H9 (cell line): ENCODE data around the gene UST. TPM values are rescaled to one million over a fixed set of nuclear protein-coding genes. Genes with fewer than 3 reads are reported as not detected.

Experiments used
- DNase-seq: peaks from one replicate; pipeline ENCODE4 v3.0.0-alpha.2; 2017
- H2AFZ ChIP-seq: one replicate; pipeline ENCODE4 v1.6.1; 2013; ENCODE audit warnings: mild to moderate bottlenecking, low read length, control low read depth, moderate library complexity
- H2AK5ac ChIP-seq: 2 replicates; pipeline ENCODE4 v1.6.1; 2013; ENCODE audit warnings: low read length, control low read depth, mixed read lengths; ENCODE audit not compliant: insufficient read length
- H2BK120ac ChIP-seq: one replicate; pipeline ENCODE4 v1.6.1; 2013; ENCODE audit warnings: low read depth, mild to moderate bottlenecking, low read length, control low read depth, inconsistent platforms; ENCODE audit not compliant: poor library complexity, severe bottlenecking
- H2BK12ac ChIP-seq: 2 replicates; pipeline ENCODE4 v1.6.1; 2013; ENCODE audit warnings: low read length, control low read depth, mixed read lengths, low read depth; ENCODE audit not compliant: insufficient read length
- H2BK15ac ChIP-seq: 2 replicates; pipeline ENCODE4 v1.6.1; 2013; ENCODE audit warnings: low read depth, low read length, control low read depth
- H2BK20ac ChIP-seq: one replicate; pipeline ENCODE4 v1.6.1; 2013; ENCODE audit warnings: low read depth, mild to moderate bottlenecking, low read length, control low read depth, inconsistent platforms; ENCODE audit not compliant: poor library complexity, severe bottlenecking
- H2BK5ac ChIP-seq: 2 replicates; pipeline ENCODE4 v1.6.1; 2013; ENCODE audit warnings: low read length, control low read depth, mixed read lengths; ENCODE audit not compliant: insufficient read length
- H3K14ac ChIP-seq: 2 replicates; pipeline ENCODE4 v1.6.1; 2013; ENCODE audit warnings: low read length, control low read depth; ENCODE audit not compliant: insufficient read depth
- H3K18ac ChIP-seq: 2 replicates; pipeline ENCODE4 v1.6.1; 2013; ENCODE audit warnings: low read depth, mild to moderate bottlenecking, mixed read lengths, low read length, control low read depth; ENCODE audit not compliant: insufficient read length
- H3K23ac ChIP-seq: 2 replicates; pipeline ENCODE4 v1.6.1; 2013; ENCODE audit warnings: low read length, control low read depth, mixed read lengths, low read depth; ENCODE audit not compliant: insufficient read length
- H3K23me2 ChIP-seq: 2 replicates; pipeline ENCODE4 v1.6.1; 2013; ENCODE audit warnings: low read depth, mild to moderate bottlenecking, mixed read lengths, low read length, control low read depth; ENCODE audit not compliant: insufficient read length, poor library complexity, severe bottlenecking
- H3K27ac ChIP-seq: 2 replicates; pipeline ENCODE4 v1.5.1; 2013; ENCODE audit warnings: low read length, control low read depth, mixed read lengths, low read depth; ENCODE audit not compliant: insufficient read length
- H3K27me3 ChIP-seq: 2 replicates; pipeline ENCODE4 v1.6.1; 2013; ENCODE audit warnings: low read length, control low read depth, inconsistent platforms; ENCODE audit not compliant: insufficient read depth
- H3K4ac ChIP-seq: 2 replicates; pipeline ENCODE4 v1.6.1; 2013; ENCODE audit warnings: low read depth, mild to moderate bottlenecking, control low read depth, inconsistent platforms, low read length, moderate library complexity
- H3K4me1 ChIP-seq: 2 replicates; pipeline ENCODE4 v1.6.1; 2013; ENCODE audit warnings: low read length, control low read depth, inconsistent platforms; ENCODE audit not compliant: insufficient read depth
- H3K4me2 ChIP-seq: 2 replicates; pipeline ENCODE4 v1.6.1; 2013; ENCODE audit warnings: low read length, control low read depth, mixed read lengths; ENCODE audit not compliant: insufficient read length, insufficient read depth
- H3K56ac ChIP-seq: 2 replicates; pipeline ENCODE4 v1.6.1; 2013; ENCODE audit warnings: low read depth, mild to moderate bottlenecking, mixed read lengths, low read length, control low read depth; ENCODE audit not compliant: insufficient read length
- H3K79me1 ChIP-seq: 2 replicates; pipeline ENCODE4 v1.6.1; 2013; ENCODE audit warnings: low read depth, mild to moderate bottlenecking, moderate library complexity, low read length, control low read depth, inconsistent platforms; ENCODE audit not compliant: insufficient read depth, poor library complexity, severe bottlenecking
- H3K79me2 ChIP-seq: 2 replicates; pipeline ENCODE4 v1.6.1; 2013; ENCODE audit warnings: low read length, control low read depth, inconsistent platforms; ENCODE audit not compliant: insufficient read depth
- H3K9ac ChIP-seq: 2 replicates; pipeline ENCODE4 v1.6.1; 2013; ENCODE audit warnings: low read length, control low read depth, mixed read lengths; ENCODE audit not compliant: insufficient read length; ENCODE audit errors: extremely low read depth
- H3K9me3 ChIP-seq: one replicate; pipeline ENCODE4 v1.6.1; 2013; ENCODE audit warnings: low read depth, low read length, inconsistent platforms; ENCODE audit not compliant: control insufficient read depth
- H3T11ph ChIP-seq: one replicate; pipeline ENCODE4 v1.6.1; 2013; ENCODE audit warnings: mild to moderate bottlenecking, low read length, control low read depth, inconsistent platforms
- H4K20me1 ChIP-seq: one replicate; pipeline ENCODE4 v1.6.1; 2013; ENCODE audit not compliant: control insufficient read depth, insufficient read length, insufficient read depth
- H4K5ac ChIP-seq: 2 replicates; pipeline ENCODE4 v1.6.1; 2013; ENCODE audit warnings: low read depth, mild to moderate bottlenecking, mixed read lengths, low read length, control low read depth; ENCODE audit not compliant: insufficient read length
- H4K8ac ChIP-seq: replicated peaks from 2 replicates; pipeline ENCODE4 v1.6.1; 2013; ENCODE audit warnings: low read length, control low read depth, mixed read lengths, low read depth; ENCODE audit not compliant: insufficient read length
- H4K91ac ChIP-seq: 2 replicates; pipeline ENCODE4 v1.6.1; 2013; ENCODE audit warnings: low read depth, mild to moderate bottlenecking, moderate library complexity, mixed read lengths, low read length, control low read depth; ENCODE audit not compliant: insufficient read length
- H3K27ac Mint-ChIP-seq, 3 experiments: 2 replicates in 2 of 3; 3 replicates in 1 of 3; pipeline ENCODE4 v1.8.0; 2020 to 2021; ENCODE audit warnings: mixed read lengths in 3 of 3, mild to moderate bottlenecking in 1 of 3, moderate library complexity in 1 of 3
- H3K27me3 Mint-ChIP-seq: 2 replicates; pipeline ENCODE4 v1.8.0; 2021; ENCODE audit warnings: low read depth, mild to moderate bottlenecking, moderate library complexity, mixed read lengths
- H3K36me3 Mint-ChIP-seq, 3 experiments: 2 replicates in 2 of 3; 3 replicates in 1 of 3; pipeline ENCODE4 v1.8.0; 2020 to 2021; ENCODE audit warnings: low read depth in 3 of 3, mixed read lengths in 3 of 3; ENCODE audit not compliant: insufficient read depth in 1 of 3
- H3K4me1 Mint-ChIP-seq, 2 experiments: 2 replicates each; pipeline ENCODE4 v1.8.0; 2020; ENCODE audit warnings: mixed read lengths in 2 of 2
- H3K4me3 Mint-ChIP-seq, 2 experiments: 2 replicates in 1 of 2; 3 replicates in 1 of 2; pipeline ENCODE4 v1.8.0; 2020 to 2021; ENCODE audit warnings: mild to moderate bottlenecking in 2 of 2, mixed read lengths in 2 of 2, moderate library complexity in 1 of 2
- H3K9me3 Mint-ChIP-seq, 2 experiments: 2 replicates in 1 of 2; 3 replicates in 1 of 2; pipeline ENCODE4 v1.8.0; 2020; ENCODE audit warnings: mild to moderate bottlenecking in 2 of 2, mixed read lengths in 2 of 2, moderate library complexity in 1 of 2
- WGBS: extraction: QIAGEN DNeasy Blood & Tissue Kit; methylation state at CpG from one replicate; pipeline ENCODE4 v1.1.7; 2013; ENCODE audit warnings: missing lambda C conversion rate, low lambda C conversion rate, mixed read lengths; ENCODE audit not compliant: insufficient read length; ENCODE audit errors: extremely low coverage; 5-methylcytosine and 5-hydroxymethylcytosine counted together
- total RNA-seq: library from RNA; stranded (reverse); gene quantifications from 2 replicates; pipeline ENCODE4 v1.2.1, GENCODE V29; 2021
- TF ChIP-seq, protein P1 (sequence below): fragments of 200-600 bp; sonication (generic); conservative IDR thresholded peaks from 3 replicates; pipeline ENCODE4 v1.8.0; 2021; ENCODE audit warnings: antibody characterized with exemption, mild to moderate bottlenecking

UST gene
- total RNA-seq, 1 experiment from 2014 or later, result 14.4 TPM

DNA sequence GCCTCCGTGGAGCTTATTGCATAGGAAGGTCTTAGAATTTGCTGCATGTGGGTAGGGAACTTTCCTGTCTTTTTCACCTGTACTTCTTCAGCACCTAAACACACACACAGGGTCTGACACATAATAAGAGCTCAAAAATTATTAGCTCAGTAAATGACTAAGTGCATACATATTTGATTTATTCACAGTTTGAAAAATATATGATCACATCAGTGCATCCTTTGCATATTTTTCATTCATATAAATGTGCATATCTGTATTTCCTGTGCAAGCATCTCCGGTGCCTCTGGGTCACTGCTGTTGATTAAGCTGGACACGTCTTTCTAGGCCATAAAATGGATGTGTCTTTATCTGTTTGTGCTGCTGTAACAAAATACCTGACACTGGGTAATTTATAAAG is 234.7 kb downstream of the UST start:
- no peak overlapping the region for H3T11ph ChIP-seq
- whole genome bisulfite sequencing, result no CpG with 5 or more reads among the region's 3 CpGs
- no peak overlapping the region for H3K18ac ChIP-seq
- H3K4me1 ChIP-seq, result peaks cover 10% of the 10 kb centered on the region; the same call in 1 of the 2 replicates
- no peak overlapping the region for H3K14ac ChIP-seq
- no peaks in the 10 kb centered on the region for H3K79me1 ChIP-seq
- no peaks in the 10 kb centered on the region for H3K23me2 ChIP-seq
- peak overlapping the region; percentile 90 for H2AK5ac ChIP-seq
- H3K4ac ChIP-seq, result no peak overlapping the region
- no peak overlapping the region for H3K27ac ChIP-seq
- Mint-ChIP-seq H3K27me3 (no peaks in the 10 kb centered on the region), H3K4me1 (peaks cover 29 to 31% of the 10 kb centered on the region in 2 experiments), H3K4me3 (no peak overlapping the region), H3K9me3 (no peaks in the 10 kb centered on the region; a peak in 1 of 5 replicates), H3K27ac (peak overlapping the region in 1 of 3 experiments; percentile 62; a peak in 1 of 7 replicates), H3K36me3 (peaks cover 0 to 18% (median 12%) of the 10 kb centered on the region in 3 experiments; a peak in 5 of 7 replicates)
- H3K56ac ChIP-seq, result no peak overlapping the region
- TF ChIP-seq, protein P1, sequence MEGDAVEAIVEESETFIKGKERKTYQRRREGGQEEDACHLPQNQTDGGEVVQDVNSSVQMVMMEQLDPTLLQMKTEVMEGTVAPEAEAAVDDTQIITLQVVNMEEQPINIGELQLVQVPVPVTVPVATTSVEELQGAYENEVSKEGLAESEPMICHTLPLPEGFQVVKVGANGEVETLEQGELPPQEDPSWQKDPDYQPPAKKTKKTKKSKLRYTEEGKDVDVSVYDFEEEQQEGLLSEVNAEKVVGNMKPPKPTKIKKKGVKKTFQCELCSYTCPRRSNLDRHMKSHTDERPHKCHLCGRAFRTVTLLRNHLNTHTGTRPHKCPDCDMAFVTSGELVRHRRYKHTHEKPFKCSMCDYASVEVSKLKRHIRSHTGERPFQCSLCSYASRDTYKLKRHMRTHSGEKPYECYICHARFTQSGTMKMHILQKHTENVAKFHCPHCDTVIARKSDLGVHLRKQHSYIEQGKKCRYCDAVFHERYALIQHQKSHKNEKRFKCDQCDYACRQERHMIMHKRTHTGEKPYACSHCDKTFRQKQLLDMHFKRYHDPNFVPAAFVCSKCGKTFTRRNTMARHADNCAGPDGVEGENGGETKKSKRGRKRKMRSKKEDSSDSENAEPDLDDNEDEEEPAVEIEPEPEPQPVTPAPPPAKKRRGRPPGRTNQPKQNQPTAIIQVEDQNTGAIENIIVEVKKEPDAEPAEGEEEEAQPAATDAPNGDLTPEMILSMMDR, result no peak
- H3K9me3 ChIP-seq, result no peaks in the 10 kb centered on the region
- H3K23ac ChIP-seq, result no peak overlapping the region
- H4K91ac ChIP-seq, result no peak overlapping the region
- no peaks in the 10 kb centered on the region for H3K79me2 ChIP-seq
- H2BK15ac ChIP-seq, result no peak overlapping the region
- H3K27me3 ChIP-seq, result no peaks in the 10 kb centered on the region
- H4K20me1 ChIP-seq, result no peaks in the 10 kb centered on the region
- H3K4me2 ChIP-seq, result no peak overlapping the region
- no peak overlapping the region for H2AFZ ChIP-seq
- DNase-seq, result no peak
- H2BK20ac ChIP-seq, result no peak overlapping the region
- no peak overlapping the region for H4K8ac ChIP-seq
- no peak overlapping the region for H2BK12ac ChIP-seq
- H4K5ac ChIP-seq, result no peak overlapping the region
- no peak overlapping the region for H2BK120ac ChIP-seq
- H2BK5ac ChIP-seq, result no peak overlapping the region
- no peak overlapping the region for H3K9ac ChIP-seq
